ENCODE measurements around the gene CTBP2. TPM values are rescaled to one million over a fixed set of nuclear protein-coding genes. Genes with fewer than 3 reads are reported as not detected.

The CTBP2 gene
- total and polyA plus RNA-seq, 10 donors = 6.7 to 74.4 (median 40.1) TPM

DNA sequence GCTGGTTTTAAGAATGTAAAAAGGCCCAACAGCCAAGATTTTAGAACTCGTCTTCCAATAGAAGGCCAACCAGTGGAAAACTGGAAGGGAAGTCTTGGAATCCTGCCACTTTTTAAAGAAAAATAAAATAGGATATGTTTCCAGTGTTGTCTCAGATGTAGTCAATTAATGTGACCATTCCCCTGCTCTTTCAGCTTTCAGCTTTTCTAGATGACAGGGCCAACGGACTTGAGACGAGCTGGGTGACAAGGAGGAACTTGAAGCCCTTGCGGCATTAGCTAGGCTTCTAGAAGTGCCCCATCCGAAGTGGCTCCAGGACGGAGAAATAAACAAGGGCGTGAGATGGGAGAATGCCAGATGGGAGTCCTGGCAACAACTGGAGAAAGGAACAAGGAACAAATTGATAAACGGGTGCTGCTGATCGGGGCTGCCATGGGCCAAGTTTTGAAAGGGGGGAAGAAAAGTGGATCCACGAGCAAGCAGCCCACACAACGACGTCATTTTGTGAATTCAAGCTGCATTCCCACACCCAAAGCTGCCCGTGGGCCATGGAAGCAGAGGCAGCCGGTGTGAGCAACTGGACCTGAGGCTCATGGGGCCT is 42.3 kb downstream of the CTBP2 start:
- no peak overlapping the region for H3K4me3 ChIP-seq
- 56 to 76% (median 67%) methylated on average over 14 of the region's 14 CpGs for WGBS, 5 donors

DNA sequence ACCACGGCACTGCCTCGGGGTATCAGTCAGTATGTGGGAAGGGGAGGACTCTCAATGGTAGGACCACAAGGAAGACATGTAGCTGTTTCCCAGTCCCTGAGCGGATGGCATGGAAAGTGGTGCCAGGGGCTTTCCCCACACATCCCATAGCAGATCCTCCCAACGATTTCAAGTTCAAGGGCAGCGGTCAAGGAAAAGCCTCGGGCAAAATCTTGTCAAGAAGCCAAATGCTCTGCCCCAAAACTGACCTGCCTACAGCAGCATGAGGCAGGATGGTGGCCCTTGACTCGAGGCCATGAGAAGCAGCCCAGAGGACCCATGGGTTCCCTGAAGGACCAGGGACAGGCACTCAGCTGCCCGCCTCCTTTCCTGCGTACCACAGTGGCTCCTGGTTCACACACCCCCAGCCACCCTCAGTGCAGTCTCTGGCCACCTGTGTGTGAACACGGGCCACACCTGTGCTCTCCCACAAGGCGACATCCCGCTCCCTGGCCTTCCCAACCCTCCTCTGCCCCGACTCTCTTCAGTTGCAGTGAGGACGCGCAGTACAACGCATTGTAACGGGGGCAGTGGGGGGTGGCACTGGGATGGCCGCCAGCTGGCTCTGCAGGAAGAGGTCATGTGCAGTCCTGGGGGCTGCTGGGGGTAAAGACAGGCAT is 43.6 kb downstream of the CTBP2 start:
- peak overlapping the region in 4 of 8 donors; percentile 39 to 55 (median 44) for H3K27ac ChIP-seq
- no peaks in the 10 kb centered on the region for H3K9me3 ChIP-seq
- DNase-seq = peak; percentile 76
- intact Hi-C loops (cut with DNase I; ENCODE audit: low total_unique reads) = no loop called here
- 63 to 87% (median 79%) methylated on average over 16 to 18 of the region's 18 CpGs for WGBS, 5 donors
- TF ChIP-seq, protein P1, sequence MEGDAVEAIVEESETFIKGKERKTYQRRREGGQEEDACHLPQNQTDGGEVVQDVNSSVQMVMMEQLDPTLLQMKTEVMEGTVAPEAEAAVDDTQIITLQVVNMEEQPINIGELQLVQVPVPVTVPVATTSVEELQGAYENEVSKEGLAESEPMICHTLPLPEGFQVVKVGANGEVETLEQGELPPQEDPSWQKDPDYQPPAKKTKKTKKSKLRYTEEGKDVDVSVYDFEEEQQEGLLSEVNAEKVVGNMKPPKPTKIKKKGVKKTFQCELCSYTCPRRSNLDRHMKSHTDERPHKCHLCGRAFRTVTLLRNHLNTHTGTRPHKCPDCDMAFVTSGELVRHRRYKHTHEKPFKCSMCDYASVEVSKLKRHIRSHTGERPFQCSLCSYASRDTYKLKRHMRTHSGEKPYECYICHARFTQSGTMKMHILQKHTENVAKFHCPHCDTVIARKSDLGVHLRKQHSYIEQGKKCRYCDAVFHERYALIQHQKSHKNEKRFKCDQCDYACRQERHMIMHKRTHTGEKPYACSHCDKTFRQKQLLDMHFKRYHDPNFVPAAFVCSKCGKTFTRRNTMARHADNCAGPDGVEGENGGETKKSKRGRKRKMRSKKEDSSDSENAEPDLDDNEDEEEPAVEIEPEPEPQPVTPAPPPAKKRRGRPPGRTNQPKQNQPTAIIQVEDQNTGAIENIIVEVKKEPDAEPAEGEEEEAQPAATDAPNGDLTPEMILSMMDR (IDR thresholded peaks at IDR 0.05 in 8 of 11, conservative IDR thresholded peaks at IDR 0.05 in 3 of 11) = no peak
- peak; percentile 34 to 63 (median 38) for TF ChIP-seq POLR2AphosphoS5 (IDR thresholded peaks at IDR 0.05)
- H3K4me3 ChIP-seq = no peak overlapping the region
- no peaks in the 10 kb centered on the region for H3K36me3 ChIP-seq
- no peaks in the 10 kb centered on the region for H3K27me3 ChIP-seq (replicated peaks in 1 of 7)
- peaks cover 18 to 95% (median 54%) of the 10 kb centered on the region in 6 donors for H3K4me1 ChIP-seq

More for the DNA sequence above, 42.3 kb downstream of the CTBP2 start:
- DNase-seq = peak; percentile 31
- intact Hi-C loops (cut with DNase I; ENCODE audit: low total_unique reads) = no loop called here
- Histone ChIP-seq H3K27ac (peak overlapping the region in 6 of 8 donors; percentile 37 to 55 (median 50)), H3K27me3 (replicated peaks in 1 of 7) (no peaks in the 10 kb centered on the region), H3K4me1 (peaks cover 18 to 93% (median 53%) of the 10 kb centered on the region in 6 donors), H3K9me3 (no peaks in the 10 kb centered on the region), H3K36me3 (no peaks in the 10 kb centered on the region)
- TF ChIP-seq, protein P1 (IDR thresholded peaks at IDR 0.05 in 8 of 11, conservative IDR thresholded peaks at IDR 0.05 in 3 of 11) = no peak
- TF ChIP-seq POLR2A (IDR thresholded peaks at IDR 0.05) = no peak
- TF ChIP-seq POLR2AphosphoS5 (IDR thresholded peaks at IDR 0.05) = no peak

DNA sequence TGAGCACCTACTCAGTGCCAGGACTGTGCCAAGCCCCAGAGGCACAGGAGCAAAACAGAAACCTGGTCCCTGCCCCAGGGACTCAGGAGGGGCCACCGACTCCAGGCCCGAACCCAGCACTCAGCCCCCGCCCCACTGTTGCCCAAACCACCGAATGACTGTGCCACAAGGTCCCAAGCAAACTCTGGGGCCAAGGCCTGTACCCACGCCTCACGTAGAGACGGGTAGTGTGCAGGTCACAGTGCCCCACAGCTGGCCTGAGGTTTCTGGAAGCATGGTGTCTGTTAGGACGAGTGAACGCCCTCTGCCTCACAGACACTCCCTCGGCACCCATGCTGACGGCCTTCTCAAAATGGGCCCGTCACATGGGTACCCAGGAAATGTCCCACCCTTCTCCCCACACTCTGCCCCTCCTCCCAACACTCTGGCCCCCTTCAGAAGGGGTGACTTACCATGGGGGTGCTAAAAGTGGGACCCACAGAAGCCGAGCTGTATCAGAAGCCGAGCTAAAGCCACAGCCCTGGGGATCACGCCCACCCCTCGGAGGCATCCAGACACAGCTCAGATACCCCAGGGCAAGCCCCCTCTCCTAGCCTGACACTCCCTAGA is 44.2 kb downstream of the CTBP2 start:
- H3K36me3 ChIP-seq = no peaks in the 10 kb centered on the region
- no peaks in the 10 kb centered on the region for H3K27me3 ChIP-seq (replicated peaks in 1 of 7)
- DNase-seq = peak; percentile 59
- WGBS, 5 donors = 70 to 88% (median 81%) methylated on average over 16 of the region's 16 CpGs
- peaks cover 18 to 95% (median 55%) of the 10 kb centered on the region in 6 donors for H3K4me1 ChIP-seq
- H3K27ac ChIP-seq = peak overlapping the region in 4 of 8 donors; percentile 39 to 55 (median 44)
- H3K4me3 ChIP-seq = no peak overlapping the region
- TF ChIP-seq POLR2AphosphoS5 (IDR thresholded peaks at IDR 0.05) (no peak), POLR2A (IDR thresholded peaks at IDR 0.05) (no peak)
- TF ChIP-seq, protein P1 (IDR thresholded peaks at IDR 0.05 in 8 of 11, conservative IDR thresholded peaks at IDR 0.05 in 3 of 11) = no peak
- no peaks in the 10 kb centered on the region for H3K9me3 ChIP-seq
- intact Hi-C loops (cut with DNase I; ENCODE audit: low total_unique reads) = no loop called here

- Histone ChIP-seq H3K27ac (peak overlapping the region in 2 of 8 donors; percentile 48 to 55), H3K4me3 (no peak overlapping the region), H3K27me3 (replicated peaks in 1 of 7) (no peaks in the 10 kb centered on the region), H3K36me3 (peaks cover 0 to under 1% (median 0%) of the 10 kb centered on the region in 6 donors), H3K9me3 (no peaks in the 10 kb centered on the region), H3K4me1 (peaks cover 15 to 89% (median 52%) of the 10 kb centered on the region in 6 donors)
- intact Hi-C loops (cut with DNase I; ENCODE audit: low total_unique reads) = no loop called here
- WGBS, 5 donors = 84 to 89% (median 87%) methylated on average over 5 of the region's 5 CpGs
- TF ChIP-seq, protein P1 (IDR thresholded peaks at IDR 0.05 in 8 of 11, conservative IDR thresholded peaks at IDR 0.05 in 3 of 11) = no peak
- TF ChIP-seq POLR2AphosphoS5 (IDR thresholded peaks at IDR 0.05) (no peak), POLR2A (IDR thresholded peaks at IDR 0.05) (no peak)
- DNase-seq = peak; percentile 28
Measured at GRCh38 chr10:125115409-125115808, 45.0 kb downstream of the CTBP2 start.

All from spleen (tissue), 11 donors.